H7 (cell line): ENCODE measurements around the gene CDKL1. TPM values are rescaled to one million over a fixed set of nuclear protein-coding genes. Genes with fewer than 3 reads are reported as not detected.
A peak's percentile ranks its signal among the peaks of the same experiment; 100 is the strongest.
"Not testable (repeated sequence)": the region's sequence is repeated elsewhere in the genome, so short reads cannot be mapped to it uniquely, and the experiment has no call there.

Source experiments
- DNase-seq: peaks from one replicate; pipeline ENCODE4 v3.0.0; 2012
- H3K27me3 ChIP-seq: 2 replicates; pipeline ENCODE4 v1.6.0; 2011; ENCODE audit warnings: mild to moderate bottlenecking, low read length; ENCODE audit not compliant: control insufficient read depth, insufficient read depth
- H3K36me3 ChIP-seq: replicated peaks from 2 replicates; pipeline ENCODE4 v1.5.1; 2011; ENCODE audit warnings: low read length; ENCODE audit not compliant: control insufficient read depth, insufficient read depth
- H3K4me3 ChIP-seq: 2 replicates; pipeline ENCODE4 v1.5.1; 2011; ENCODE audit warnings: low read depth, mild to moderate bottlenecking, control low read depth, low read length, moderate library complexity; ENCODE audit not compliant: insufficient read depth
- total RNA-seq: library from RNA; depleted of rRNA; stranded (reverse); fragments of >200 nt; shearing (Covaris generic); gene quantifications from 2 replicates; pipeline ENCODE4 v1.2.3, GENCODE V29; 2014

The CDKL1 gene
- total RNA-seq, 1 experiment from 2014 or later, result 16.4 TPM

DNA sequence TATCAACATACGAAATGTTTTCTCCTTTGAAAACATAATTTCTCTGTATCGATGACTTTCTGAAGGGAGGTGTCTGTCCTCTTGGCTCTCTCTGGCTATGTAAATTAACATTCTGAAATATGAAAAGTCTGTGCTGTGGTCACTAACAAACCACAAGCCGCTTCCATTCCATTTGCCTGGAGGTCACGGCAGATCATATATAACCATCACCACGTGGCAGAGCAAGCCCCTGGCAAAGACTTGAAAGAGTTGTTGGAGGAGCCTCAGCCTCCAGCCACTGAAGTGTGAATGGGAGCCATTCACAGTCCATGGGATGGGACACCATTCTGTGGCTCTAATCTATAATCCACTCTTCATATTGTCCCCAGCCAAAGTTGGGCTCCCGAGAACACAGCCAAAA, 39.6 kb downstream of the CDKL1 start:
- H3K36me3 ChIP-seq, result no peaks in the 10 kb centered on the region
- no peaks in the 10 kb centered on the region for H3K27me3 ChIP-seq
- no peak for DNase-seq
- no peak overlapping the region for H3K4me3 ChIP-seq

DNA sequence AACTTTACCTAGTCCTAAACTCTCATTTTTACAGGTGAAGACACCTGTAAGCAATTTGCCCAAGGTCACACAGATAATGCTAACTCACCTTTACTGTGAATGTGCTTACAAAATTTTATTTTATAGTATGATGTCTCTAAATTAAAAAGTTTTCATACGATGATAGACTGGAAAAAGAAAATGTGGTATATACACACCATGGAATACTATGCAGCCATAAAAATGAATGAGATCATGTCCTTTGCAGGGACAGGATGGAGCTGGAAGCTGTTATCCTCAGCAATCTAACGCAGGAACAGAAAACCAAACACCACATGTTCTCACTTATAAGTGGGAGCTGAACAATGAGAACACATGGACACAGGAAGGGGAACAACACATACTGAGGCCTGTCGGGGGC, 40.4 kb downstream of the CDKL1 start:
- H3K36me3 ChIP-seq, H3K27me3 ChIP-seq, H3K4me3 ChIP-seq, DNase-seq: not testable (repeated sequence)

DNA sequence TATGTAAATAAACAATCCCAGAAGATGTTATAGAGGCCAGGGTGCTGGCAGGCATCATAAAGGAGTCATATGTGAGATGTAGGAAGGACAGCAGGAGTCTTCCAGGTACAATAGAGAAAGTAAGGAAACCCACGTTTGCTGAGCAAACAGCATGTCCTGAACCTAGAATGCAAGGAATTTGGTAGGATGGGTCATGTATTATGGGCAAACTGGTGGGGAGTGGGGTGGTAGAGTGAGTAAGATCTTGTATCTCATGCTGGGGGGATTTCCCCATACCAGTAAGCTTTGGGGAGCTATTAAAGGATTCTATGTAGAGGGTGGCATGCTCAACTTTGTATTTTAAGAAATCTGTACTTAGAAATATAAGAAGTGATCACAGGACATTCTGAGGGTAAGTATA, 41.0 kb downstream of the CDKL1 start:
- Histone ChIP-seq H3K27me3 (no peaks in the 10 kb centered on the region), H3K36me3 (no peaks in the 10 kb centered on the region), H3K4me3 (no peak overlapping the region)
- no peak for DNase-seq

DNA sequence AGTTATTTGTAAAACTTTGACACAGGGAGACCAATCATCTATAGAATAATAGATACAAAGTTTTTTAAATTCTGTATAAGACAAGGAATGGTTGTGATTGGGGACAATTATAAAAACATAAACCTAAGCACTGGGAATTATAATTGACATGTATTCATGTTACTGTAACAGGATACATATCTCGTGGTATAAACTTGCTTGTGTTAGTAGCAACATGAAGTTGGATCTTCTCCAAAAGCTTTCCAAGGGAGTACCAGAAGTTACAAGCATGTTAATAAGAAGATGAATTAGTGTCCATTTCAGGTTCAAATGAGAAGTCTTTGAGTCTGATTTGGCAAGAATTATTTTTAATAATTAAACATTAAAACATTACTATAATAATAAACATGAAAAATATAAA, 42.2 kb downstream of the CDKL1 start:
- H3K4me3 ChIP-seq, result no peak overlapping the region
- no peaks in the 10 kb centered on the region for H3K27me3 ChIP-seq
- no peak for DNase-seq
- no peaks in the 10 kb centered on the region for H3K36me3 ChIP-seq

DNA sequence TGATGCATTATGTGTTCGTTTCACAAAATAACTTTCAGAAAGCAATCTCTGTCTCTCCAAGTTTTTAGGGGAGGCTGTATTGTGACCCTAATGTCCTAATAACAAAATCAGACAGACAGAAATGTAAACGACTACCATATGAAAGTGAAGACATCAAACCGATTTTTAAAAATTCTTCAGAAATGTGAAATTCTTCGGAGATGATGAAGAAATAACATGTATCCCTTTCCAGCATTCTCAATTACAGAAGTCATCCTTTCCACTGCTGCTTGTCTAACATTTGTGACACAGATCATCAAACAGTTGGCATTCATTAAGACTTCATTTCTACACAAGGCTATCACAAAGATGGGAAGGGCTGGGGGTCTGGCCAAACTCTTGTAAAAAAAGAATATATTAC, 43.6 kb downstream of the CDKL1 start:
- Histone ChIP-seq H3K36me3 (no peaks in the 10 kb centered on the region), H3K27me3 (no peaks in the 10 kb centered on the region), H3K4me3 (no peak overlapping the region)
- no peak for DNase-seq

DNA sequence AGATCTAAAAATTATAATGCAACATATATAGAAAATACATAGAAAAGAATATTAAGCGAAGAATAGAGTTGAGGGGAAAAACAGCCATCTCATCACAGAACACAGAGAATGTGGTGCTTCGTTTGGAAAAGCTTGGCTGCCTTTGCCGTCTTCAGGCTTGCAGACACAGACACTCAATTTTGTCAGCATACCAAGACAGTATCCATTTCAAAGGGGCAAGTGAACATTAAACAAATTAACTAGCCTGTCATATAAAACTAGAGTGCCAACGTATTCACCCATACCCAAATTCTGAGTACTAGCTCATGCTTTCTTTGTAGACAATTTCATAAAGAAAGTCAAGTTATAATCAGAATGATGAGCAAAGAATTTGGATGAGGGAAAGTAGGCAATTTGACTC, 44.1 kb downstream of the CDKL1 start:
- H3K36me3 ChIP-seq, result no peaks in the 10 kb centered on the region
- H3K4me3 ChIP-seq, result no peak overlapping the region
- no peaks in the 10 kb centered on the region for H3K27me3 ChIP-seq
- DNase-seq, result no peak

DNA sequence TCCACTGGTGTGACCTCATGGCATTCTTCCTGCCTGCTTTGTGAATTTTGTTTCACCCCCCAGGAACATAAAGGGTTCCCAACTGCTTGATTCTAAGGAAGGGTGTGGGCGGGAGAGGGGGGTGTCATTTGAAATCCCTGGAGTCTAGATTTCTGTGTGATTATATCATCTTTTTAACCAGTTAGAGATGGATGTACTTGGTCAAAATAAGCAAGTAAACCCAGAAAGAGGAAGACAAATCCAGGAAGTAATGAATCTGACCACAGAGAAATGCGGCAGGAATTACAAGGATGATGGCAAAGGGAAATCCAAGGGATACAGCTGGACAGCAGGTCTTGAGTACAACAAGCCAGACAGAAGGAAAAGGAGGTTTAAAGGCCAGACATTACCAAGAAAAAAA, 45.7 kb downstream of the CDKL1 start:
- Histone ChIP-seq H3K4me3 (no peak overlapping the region), H3K27me3 (no peaks in the 10 kb centered on the region), H3K36me3 (no peaks in the 10 kb centered on the region)
- no peak for DNase-seq

DNA sequence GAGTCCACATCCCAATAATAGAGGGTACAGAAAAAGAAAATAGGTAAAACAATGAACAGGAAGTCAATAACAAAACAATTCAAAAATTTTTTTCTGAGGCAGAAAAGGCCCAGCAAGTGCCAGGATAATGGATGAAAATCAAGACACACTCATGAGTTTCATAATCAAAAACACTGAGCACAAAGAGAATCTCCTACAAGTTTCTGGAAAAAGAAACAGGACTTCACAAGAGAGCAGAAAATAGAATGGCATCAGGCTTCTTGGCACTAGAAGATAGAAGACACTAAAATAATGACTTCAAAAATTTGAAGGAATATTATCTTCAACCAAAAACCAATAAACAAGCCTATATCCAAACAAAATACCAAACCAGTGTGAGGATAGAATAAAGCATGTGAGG, 47.7 kb downstream of the CDKL1 start:
- H3K4me3 ChIP-seq, result no peak overlapping the region
- H3K27me3 ChIP-seq, result no peaks in the 10 kb centered on the region
- DNase-seq, result no peak
- no peaks in the 10 kb centered on the region for H3K36me3 ChIP-seq

DNA sequence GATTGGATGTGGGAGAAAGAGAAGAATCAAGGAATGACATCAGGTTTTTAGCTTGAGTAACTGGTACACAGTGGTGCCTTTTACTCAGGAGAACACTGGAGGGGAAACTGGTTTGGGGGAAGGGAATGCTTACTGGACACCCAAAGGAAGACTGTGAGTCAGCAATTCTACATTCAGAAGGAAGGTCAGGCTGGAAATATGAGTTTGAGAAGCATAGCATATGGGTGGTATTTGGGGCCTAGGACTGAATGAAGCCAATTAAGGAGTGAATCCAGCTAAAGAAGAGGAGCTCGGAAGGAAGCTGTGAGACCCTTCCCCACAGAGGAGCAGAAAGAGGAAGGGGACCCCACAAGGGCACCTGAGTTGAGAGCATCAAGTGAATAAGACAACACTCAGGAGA, 49.2 kb downstream of the CDKL1 start:
- Histone ChIP-seq H3K4me3 (no peak overlapping the region), H3K36me3 (no peaks in the 10 kb centered on the region), H3K27me3 (no peaks in the 10 kb centered on the region)
- DNase-seq, result no peak

DNA sequence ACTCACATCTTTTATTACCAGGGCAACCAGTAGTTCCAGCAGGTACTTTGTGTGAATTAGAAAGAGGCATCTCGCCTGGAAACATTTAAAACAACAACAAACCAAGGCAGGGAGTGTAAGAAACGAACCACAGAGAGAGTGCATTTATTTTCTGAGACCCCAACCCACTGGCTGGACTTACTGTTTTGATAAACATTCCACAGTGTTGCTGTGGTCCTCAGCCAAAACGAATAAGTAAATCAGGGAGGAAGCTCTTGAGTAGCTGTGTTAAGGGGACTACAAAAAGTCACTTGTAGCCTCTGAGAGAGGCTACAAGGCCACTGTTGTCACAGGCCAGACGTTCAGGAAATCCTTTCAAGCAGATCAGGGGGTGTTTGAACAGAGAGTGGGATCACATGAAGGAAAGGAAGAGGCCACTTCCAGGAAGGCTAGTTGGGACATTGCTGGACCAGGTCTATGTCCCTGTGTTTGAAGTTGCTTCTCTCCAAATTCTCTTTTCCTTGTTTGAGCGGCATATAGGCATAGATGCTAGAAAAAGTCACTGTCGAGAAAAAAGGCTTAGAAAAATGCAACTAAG, 50.7 kb downstream of the CDKL1 start:
- no peaks in the 10 kb centered on the region for H3K36me3 ChIP-seq
- H3K27me3 ChIP-seq, result no peaks in the 10 kb centered on the region
- DNase-seq, result no peak

DNA sequence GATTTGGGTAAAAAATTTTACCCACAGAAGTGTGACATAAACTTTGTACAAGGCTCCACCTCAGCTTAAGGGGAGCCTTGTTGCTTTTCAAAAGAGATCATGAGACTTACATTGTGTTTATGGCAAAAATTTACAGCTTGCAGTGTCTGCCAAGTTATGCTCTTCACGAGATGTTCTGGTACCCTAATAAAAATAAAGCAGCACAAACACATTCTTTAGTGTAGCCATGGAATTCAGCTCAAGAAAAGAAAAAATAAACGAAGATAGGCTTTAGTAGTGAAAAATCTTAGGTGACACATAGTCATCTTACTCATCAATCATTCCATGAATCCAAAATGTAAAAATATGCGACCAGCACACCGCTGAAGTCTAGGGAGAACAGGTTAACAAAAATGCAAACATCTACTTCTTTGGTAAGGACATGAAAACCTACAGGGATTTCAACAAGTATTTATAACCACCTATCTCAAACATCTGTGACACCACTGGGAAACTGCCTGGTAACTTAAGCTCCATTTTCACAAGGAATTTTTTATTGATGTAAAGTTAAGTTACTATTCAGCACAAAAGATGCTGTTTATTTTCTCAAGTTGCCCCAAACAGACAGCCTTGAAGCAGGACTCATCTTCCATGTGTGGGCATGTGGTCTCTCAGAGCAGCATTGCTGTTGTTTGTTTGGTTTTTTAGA, 51.7 kb downstream of the CDKL1 start:
- H3K4me3 ChIP-seq, result no peak overlapping the region
- no peaks in the 10 kb centered on the region for H3K36me3 ChIP-seq
- no peaks in the 10 kb centered on the region for H3K27me3 ChIP-seq
- no peak for DNase-seq

More for the DNA sequence above, 50.7 kb downstream of the CDKL1 start:
- H3K4me3 ChIP-seq, result no peak overlapping the region

DNA sequence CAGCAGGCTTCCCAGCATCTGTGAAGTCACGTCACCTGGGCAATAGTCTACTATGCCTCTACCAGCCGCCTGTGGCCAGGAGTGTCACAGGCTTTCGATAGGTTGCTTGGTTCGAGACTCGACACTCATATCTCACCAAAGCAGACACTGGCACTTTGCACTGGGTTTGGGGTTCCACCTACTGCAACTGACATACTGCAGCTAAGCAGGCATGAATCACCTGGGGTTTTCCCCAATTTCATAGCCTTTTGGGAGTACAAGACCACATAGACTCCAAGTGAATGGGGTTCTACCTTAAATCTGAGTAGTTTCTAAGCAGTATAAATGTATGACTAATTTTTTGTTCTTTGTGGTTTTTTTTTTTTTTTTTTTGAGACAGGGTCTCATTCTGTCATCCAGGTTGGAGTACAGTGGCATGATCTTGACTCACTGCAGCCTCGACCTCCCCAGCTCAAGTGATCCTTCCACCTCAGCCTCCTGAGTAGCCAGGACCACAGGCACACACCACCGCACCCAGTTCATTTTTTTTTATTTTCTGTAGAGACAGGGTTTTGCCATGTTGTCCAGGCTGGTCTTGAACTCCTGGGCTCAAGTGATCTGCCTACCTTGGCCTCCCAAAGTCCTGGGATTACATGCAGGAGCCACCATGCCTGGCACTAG, 52.4 kb downstream of the CDKL1 start:
- Histone ChIP-seq H3K27me3 (no peaks in the 10 kb centered on the region), H3K4me3 (no peak overlapping the region)

DNA sequence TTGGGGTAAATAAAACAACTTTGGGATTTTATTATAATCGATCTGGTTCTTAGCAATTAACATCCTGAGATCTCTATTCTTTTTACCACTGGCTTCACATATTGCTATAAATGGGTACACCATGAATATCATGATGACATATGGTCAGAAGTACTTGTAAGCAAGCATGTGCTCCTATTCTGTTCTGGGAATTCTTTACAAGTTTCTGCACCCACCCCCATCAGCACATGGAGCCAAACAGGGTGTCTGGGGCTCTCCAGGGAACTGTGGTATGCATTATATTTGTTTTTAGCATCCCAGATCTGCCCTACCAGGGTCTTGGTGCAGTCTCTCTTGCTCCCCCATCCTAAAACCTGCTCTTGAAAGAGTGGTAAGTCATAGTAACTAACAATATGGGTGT, 53.2 kb downstream of the CDKL1 start:
- H3K4me3 ChIP-seq, result no peak overlapping the region
- H3K36me3 ChIP-seq, result no peaks in the 10 kb centered on the region
- no peaks in the 10 kb centered on the region for H3K27me3 ChIP-seq
- DNase-seq, result no peak

More for the DNA sequence above, 52.4 kb downstream of the CDKL1 start:
- no peaks in the 10 kb centered on the region for H3K36me3 ChIP-seq
- DNase-seq, result no peak

DNA sequence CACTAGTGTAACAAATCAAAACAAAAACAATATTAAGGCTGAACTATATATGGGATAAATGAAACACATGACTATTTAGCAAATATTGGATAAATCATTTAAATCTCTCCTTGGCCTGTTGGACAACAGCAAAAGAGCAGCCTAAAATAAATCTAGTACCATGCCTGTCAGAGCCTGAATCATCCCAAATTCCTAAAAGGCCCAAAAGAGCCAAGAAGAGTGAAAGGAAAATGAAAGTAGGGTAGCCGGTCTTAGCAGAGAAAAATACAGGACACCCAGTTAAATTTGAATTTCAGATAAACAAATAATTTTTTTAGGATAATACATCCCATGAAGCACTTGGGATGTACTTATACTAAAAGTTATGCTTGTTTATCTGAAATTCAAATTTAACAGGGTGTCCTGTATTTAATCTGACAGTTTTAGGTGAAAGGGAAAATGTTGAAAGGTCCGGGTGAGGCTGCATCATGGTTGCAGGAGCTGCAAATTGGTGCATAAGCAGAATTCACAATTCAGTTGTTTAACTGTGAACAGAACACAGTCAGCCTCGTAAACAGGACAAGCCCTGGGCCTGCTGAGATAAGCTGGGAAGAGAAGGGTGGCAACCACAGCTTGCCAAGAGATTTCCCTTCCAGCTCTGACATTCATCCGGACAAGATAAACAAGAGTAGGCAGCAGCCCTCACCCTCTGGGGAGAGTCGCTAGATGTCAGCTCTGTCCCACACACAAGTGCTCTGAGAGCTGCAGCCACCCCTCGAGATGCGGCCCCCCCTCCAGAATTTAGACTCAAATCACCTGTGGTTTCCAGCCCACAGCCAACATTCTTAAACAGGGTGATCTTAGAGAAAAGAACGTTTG, 54.2 kb downstream of the CDKL1 start:
- Histone ChIP-seq H3K27me3 (no peaks in the 10 kb centered on the region), H3K4me3 (no peak overlapping the region), H3K36me3 (no peaks in the 10 kb centered on the region)
- peak; percentile 52 for DNase-seq

DNA sequence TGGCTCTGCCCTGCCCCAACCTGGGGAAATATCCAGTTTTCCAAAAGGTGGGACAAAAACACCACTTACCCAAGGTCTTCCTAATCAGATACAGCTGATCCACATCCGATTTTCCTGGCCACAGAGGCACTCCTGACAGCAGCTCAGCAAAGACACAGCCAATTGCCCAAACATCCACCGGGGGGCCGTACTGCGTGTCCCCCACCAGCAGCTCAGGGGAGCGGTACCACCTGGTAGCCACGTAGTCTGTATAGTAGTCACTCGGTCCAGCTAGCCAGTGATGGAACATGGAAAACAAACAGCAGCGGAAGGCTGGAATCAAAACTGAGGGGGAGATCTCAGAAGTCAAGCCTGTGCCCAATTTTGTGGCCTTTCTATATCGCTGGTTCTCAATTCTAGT, 55.7 kb downstream of the CDKL1 start:
- no peaks in the 10 kb centered on the region for H3K36me3 ChIP-seq
- no peak overlapping the region for H3K4me3 ChIP-seq
- no peak for DNase-seq
- no peaks in the 10 kb centered on the region for H3K27me3 ChIP-seq
